ENCODE data around the gene CYP2F1. TPM values are rescaled to one million over a fixed set of nuclear protein-coding genes. Genes with fewer than 3 reads are reported as not detected.
"Not testable (repeated sequence)": the region's sequence is repeated elsewhere in the genome, so short reads cannot be mapped to it uniquely, and the experiment has no call there.

The CYP2F1 gene
- total RNA-seq, 1 donor from 2014 or later: not detected

DNA sequence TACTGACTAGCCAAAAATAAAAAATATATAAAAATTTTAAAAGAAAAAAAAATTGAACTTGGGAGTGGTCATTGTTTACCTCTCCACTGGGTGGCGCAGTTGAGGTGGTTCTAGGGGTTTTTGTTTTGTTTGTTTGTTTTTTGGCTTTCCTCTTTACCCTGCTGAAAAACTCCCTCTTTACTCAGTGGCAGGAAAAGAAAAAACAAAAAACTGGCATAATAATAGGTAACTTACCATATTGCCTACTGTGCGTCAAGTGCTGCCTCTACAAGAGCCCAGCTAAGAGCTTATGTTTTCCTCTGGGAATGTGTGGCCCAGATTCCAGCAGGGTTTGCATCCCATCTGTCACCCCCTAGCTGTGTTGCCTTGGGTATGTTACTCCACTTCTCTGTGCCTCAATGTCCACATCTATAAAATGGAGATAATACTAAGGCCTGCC, 12.6 kb downstream of the CYP2F1 start:
- not testable (repeated sequence) for DNase-seq (ENCODE audit: low read depth, low spot score)

DNA sequence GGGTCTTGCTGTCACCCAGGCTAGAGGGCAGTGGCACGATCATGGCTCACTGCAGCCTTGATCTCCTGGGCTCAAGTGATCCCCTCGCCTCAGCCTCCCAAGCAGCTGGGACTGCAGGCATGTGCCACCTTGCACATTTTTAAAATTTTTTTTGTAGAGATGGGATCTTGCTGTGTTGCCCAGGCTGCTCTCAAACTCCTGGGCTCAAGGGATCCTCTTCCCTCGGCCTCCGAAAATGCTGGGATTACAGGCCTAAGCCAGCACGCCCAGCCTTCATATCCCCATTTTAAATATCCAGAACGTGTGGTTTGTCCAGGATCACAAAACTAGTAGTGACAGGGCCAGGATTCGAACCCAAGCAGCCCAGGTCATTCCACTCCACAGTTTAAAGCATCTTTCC, 13.1 kb downstream of the CYP2F1 start:
- not testable (repeated sequence) for DNase-seq (ENCODE audit: low read depth, low spot score)

- not testable (repeated sequence) for DNase-seq (ENCODE audit: low read depth, low spot score)
These were observed 13.6 kb downstream of the CYP2F1 start for GRCh38 chr19:41127801-41128300.

DNA sequence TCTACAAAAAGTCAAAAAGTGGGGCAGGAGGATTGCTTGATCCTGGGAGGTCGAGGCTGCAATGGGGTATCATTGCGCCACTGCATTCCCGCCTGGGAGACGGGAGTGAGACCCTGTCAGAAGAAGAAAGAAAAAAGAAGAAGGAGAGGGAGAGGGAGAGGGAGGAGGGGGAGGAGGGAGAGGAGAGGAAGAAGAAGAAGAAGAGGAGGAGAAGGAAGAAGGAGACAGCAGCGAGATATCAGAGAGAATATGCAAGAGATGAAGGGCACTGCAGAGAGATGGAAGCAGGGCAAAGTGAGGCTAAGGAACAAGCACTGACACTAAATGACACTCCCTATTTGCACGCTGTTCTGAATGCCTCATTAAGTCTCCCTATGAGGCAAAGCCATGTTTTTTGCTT, 14.5 kb downstream of the CYP2F1 start:
- no peak for DNase-seq (ENCODE audit: low read depth, low spot score)

DNA sequence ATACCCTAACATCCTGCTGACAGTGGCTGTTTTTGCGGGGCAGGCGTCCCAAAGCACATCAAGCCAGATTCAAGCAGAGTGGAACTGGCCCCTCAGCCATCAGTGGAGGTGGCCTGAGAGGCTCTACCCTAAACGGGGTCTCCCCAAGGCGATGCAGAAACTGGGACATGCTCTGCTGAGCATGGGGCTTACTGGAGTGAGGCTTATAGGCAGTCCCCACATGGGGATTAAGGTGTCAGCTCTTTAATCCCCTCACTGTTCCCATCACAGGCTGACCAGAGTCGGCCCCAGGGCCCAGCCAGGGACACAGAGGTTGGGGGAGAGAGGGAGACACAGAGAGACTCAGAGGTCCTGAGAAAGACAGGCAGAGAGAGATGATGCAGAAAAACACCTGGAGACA, 17.0 kb downstream of the CYP2F1 start:
- no peak for DNase-seq (ENCODE audit: low read depth, low spot score)

DNA sequence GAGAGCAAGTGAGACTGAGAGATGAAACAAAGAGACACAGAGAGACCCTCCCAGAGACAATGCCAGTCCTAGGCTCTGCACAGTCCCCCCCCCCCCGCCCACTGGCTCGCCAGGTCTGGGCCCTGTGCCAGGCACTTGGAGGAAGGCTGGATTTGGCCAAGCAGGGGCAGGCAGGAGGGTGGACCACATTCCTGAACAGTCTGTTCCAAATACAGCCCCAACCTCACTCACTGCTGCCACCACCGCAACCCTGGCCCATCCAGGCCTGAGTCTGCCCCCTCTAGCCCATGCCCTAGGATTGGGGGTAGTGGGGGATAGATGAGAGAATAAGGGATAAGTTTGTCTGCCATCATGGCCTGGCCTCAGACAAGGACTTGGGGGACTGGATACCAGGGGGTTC, 19.0 kb downstream of the CYP2F1 start:
- DNase-seq (ENCODE audit: low read depth, low spot score): no peak

- DNase-seq (ENCODE audit: low read depth, low spot score): no peak
These were observed 20.4 kb downstream of the CYP2F1 start for GRCh38 chr19:41134616-41135015.

GRCh38 chr19:41135390-41136384, 21.5 kb downstream of the CYP2F1 start:
- DNase-seq (ENCODE audit: low read depth, low spot score): not testable (repeated sequence)

- DNase-seq (ENCODE audit: low read depth, low spot score): no peak
These were observed 22.6 kb downstream of the CYP2F1 start for GRCh38 chr19:41136636-41137455.

DNA sequence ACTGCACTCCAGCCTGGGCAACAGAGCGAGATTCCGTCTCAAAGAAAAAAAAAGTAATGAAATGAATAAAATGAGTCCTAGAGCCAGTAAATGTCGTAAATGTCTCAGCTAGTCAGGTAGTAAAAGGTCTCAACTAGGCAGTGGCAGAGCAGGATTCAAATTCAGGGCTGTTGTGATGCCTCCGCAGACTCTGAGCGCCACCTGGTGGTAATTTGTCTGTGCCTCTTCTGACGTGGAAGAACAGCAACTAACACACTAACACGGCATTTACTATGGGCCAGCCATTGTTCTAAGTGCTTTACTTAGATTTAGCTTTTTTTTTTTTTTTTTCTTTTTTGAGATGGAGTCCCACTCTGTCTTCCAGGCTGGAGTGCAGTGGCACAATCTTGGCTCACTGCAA, 30.2 kb downstream of the CYP2F1 start:
- peak; percentile 72 for DNase-seq (ENCODE audit: low read depth, low spot score)

GRCh38 chr19:41149831-41150230, 35.6 kb downstream of the CYP2F1 start:
- no peak for DNase-seq (ENCODE audit: low read depth, low spot score)

GRCh38 chr19:41150986-41151385, 36.8 kb downstream of the CYP2F1 start:
- not testable (repeated sequence) for DNase-seq (ENCODE audit: low read depth, low spot score)

DNA sequence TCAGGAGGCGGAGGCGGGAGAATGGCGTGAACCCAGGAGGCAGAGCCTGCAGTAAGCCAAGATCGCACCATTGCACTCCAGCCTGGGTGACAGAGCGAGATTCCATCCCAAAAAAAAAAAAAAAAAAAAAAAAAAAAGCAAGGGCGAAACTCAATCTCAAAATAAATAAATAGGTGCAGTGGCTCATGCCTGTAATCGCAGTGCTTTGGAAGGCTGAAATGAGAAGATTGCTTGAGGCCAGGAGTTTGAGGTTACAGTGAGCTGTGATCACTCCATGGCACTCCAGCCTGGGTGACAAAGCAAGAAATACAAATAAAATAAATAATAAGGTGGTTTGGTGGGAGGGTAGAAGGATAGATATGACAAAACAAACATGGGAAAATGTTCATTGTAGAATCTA, 39.8 kb downstream of the CYP2F1 start:
- no peak for DNase-seq (ENCODE audit: low read depth, low spot score)

DNA sequence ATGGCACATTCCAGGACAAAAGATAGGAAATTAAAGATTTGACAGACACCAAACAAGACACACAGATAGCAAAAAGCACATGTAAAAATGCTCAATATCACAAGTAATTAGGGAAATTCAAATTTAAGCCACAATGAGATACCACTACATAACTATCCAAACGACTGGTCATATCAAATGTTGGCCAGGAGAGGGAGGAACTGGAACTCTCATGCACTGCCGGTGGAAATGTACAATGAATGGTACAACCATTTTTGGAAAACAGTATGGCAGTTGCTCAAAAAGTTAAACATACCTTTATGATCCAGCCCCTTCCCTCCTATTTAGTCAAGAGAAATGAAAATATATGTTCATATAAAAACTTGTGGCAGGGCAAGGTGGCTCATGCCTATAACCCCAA, 42.0 kb downstream of the CYP2F1 start:
- DNase-seq (ENCODE audit: low read depth, low spot score): no peak

DNA sequence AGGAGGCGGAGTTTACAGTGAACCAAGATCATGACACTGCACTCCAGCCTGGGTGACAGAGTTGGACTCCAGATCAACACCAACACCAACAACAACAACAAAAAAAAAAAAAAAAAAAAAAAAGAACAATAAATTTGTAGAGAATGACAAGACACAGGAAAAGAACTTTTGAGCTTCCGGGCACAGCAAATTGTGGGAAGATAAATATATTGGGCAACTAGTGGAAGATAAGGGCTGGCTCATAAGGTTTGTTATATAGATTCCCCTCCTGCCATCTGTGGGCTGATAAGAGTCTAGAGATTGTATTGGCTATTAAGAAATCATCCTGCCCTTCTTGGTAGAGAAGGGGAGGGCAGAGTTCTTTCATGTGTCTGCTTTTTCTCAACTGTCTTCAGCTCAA, 45.6 kb downstream of the CYP2F1 start:
- no peak for DNase-seq (ENCODE audit: low read depth, low spot score)

GRCh38 chr19:41161903-41162302, 47.7 kb downstream of the CYP2F1 start:
- DNase-seq (ENCODE audit: low read depth, low spot score): no peak

- DNase-seq (ENCODE audit: low read depth, low spot score): no peak
These were observed 52.9 kb downstream of the CYP2F1 start for GRCh38 chr19:41166944-41167804.

GRCh38 chr19:41172297-41173164, 58.3 kb downstream of the CYP2F1 start:
- no peak for DNase-seq (ENCODE audit: low read depth, low spot score)

GRCh38 chr19:41174297-41174928, 60.2 kb downstream of the CYP2F1 start:
- DNase-seq (ENCODE audit: low read depth, low spot score): no peak

Data from pulmonary artery endothelial cell (primary cell).